Prostate gland (tissue), 2 donors: ENCODE measurements around the gene YIPF7.

Experiments used
- POLR2A ChIP-seq: fragments of 450-650 bp; IDR thresholded peaks from one replicate; pipeline ENCODE4 v1.6.1; 2016; ENCODE audit warnings: antibody characterized with exemption, mild to moderate bottlenecking
- POLR2AphosphoS5 ChIP-seq: sonication (generic); formaldehyde crosslinking; IDR thresholded peaks from one replicate; pipeline ENCODE4 v1.6.1; 2017; ENCODE audit warnings: antibody characterized with exemption
- TF ChIP-seq, protein P1 (sequence below), 4 experiments: fragments of 200-600 bp in 2 of 4; fragments of 450-650 bp in 2 of 4; sonication (generic) in 2 of 4; IDR thresholded peaks; 1 replicate in 3 of 4; 2 replicates in 1 of 4; pipeline ENCODE4 v1.5.1; 2016 to 2019; ENCODE audit warnings: antibody characterized with exemption in 4 of 4, mild to moderate bottlenecking in 2 of 4, moderate library complexity in 2 of 4

GRCh38 chr4:44632089-44632488, 19.3 kb downstream of the YIPF7 start:
- TF ChIP-seq, protein P1, sequence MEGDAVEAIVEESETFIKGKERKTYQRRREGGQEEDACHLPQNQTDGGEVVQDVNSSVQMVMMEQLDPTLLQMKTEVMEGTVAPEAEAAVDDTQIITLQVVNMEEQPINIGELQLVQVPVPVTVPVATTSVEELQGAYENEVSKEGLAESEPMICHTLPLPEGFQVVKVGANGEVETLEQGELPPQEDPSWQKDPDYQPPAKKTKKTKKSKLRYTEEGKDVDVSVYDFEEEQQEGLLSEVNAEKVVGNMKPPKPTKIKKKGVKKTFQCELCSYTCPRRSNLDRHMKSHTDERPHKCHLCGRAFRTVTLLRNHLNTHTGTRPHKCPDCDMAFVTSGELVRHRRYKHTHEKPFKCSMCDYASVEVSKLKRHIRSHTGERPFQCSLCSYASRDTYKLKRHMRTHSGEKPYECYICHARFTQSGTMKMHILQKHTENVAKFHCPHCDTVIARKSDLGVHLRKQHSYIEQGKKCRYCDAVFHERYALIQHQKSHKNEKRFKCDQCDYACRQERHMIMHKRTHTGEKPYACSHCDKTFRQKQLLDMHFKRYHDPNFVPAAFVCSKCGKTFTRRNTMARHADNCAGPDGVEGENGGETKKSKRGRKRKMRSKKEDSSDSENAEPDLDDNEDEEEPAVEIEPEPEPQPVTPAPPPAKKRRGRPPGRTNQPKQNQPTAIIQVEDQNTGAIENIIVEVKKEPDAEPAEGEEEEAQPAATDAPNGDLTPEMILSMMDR (IDR thresholded peaks at IDR 0.05): no peak
- TF ChIP-seq POLR2A (no peak), POLR2AphosphoS5 (no peak)
